Measurements from ENCODE around the gene NAV2.

Gene NAV2

DNA sequence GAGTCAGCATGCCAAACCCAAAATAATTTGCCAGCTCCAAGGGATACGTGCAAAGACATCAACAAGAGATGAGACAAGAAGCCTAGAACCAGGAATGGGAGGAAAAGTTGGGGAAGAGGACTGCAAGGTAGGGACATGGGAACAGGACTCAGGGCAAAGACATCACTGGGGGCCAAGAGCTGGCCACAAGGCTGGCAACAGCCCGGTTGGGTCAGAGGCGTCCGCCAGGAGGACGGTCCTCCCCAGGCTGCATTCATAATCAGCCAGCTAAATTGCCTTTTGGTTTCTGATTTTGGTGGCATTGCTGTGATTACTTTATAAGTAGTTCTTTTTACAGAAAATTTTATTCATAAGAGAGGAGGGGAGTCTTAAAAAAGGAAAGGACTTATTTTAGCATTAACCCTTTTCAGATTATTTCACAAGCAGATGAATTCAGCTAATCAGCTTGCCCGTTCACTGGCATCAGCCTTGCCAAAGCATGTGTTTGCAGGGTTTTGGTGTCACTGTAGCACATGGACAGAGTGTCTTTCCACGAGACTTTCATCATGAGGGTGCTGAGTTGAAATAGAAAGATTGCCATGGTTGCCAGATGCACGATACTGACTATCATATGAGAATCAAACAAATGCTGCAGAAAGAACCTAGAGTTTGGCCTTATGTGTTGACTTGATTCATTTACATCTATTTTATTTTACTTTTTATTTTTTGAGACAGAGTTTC, 23.2 kb upstream of the NAV2 start:
- DNase-seq: no peak

DNA sequence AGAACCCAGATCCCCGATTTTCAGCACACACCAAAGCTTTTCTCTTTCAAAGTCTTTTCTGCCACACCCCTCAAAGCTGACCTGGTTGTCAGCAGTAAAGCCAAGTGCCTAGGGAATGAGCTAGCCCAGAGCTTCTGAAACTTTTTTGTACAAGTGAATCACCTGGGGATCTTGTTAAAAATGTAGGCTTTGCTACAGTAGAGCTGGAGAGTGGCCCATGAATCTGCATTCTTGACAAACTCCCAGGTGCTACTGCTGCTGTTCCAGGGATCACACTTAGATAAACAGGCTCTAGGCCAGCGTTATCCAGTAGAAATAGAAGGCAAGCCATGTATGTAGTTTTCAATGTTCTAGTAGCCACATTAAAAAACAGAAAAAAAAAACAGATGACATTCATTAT, 21.8 kb upstream of the NAV2 start:
- no peak for DNase-seq

DNA sequence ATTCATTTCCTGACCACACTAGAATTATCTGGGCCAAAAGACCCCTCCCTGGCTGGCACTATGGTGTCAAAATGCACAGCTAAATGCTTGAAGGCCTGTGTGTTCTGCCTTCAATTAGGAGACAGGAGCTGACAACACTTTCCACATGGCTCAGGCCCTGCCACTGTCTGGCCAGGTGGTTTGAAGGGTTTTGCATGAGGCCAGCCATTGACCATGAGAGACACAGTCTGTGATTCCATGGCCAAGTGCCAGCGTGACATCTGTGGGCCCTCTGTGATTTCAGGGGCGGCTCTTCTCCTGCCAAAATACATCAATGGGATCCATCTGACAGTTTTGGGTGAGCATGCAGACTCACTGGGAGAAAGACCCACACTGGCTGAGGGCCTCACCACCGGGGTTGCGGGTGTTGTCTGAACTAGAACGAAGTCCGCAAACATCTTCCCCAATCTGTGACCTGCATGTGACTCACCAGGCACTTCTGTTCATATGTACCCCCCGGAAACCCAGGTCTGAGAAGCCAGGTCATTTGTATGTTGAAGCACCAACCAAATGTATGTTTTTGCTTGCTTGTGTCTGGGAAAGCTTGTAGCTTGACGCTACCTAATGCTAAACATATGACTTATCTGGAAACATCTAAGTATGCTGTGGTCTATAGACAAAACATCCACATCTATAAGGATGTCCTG, 20.7 kb upstream of the NAV2 start:
- no peak for DNase-seq

DNA sequence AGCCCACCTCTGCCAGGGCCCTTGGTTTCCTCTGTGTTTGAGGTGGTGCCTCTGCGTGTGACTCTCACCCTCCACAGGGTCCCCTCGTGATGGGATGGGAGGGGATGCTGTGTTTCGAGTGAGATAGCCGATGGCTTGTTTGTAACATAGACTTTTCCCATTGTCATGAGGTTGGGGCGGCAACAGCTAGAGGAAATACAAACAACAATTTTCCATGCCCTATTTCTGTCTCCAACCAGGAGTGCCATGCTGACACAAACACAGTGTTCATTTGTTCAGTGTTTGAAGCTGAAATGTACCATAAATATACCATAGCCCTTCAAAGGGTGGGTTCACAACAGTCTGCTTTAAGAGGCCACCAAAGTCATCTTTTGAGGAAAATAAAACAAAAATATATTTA, 19.5 kb upstream of the NAV2 start:
- DNase-seq: no peak

DNA sequence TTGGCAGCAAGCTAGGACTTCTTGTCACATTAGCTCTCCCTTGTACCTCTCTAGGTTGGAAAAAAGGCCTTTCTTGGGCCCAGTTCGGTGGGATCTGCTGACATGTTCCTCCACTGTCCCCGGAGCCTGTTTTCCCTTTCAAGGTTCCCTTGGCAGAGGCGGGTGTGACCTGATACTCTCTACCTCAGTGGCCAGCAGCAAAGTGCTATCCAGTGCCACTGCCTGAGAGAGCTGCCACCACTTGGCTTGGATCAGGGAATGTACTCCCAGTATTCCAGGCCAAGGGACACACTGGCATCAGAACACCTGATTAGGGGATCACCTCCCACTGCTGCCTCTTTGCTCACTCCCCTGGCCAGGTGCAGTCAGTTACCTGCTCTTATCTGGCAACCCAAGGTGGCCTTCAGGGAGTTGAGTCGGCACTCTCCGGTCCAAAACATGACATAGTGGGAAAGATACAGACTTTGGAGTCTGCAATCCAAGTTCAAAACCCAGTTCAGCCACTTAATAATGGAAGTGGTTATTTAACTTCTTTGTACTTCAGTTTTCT, 17.8 kb upstream of the NAV2 start:
- DNase-seq: no peak

DNA sequence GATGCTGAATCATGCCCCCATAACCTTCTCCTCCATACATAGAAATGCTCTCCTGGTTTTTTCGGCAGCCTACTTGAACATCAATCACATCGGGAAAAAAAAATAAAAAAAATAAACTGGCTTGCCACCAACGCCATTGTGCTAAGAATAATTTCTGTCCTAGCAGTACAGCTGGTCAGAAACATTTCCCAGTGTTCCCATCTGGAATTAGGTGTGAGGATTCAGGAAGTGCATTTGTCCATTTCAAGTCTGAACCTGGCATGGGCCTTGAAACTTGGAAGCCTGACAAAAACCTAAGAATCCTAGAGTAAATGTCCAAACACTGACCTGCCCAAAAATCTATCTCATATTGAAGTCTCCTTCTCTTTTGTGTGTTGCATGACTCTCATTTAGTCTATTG, 16.6 kb upstream of the NAV2 start:
- DNase-seq: no peak

DNA sequence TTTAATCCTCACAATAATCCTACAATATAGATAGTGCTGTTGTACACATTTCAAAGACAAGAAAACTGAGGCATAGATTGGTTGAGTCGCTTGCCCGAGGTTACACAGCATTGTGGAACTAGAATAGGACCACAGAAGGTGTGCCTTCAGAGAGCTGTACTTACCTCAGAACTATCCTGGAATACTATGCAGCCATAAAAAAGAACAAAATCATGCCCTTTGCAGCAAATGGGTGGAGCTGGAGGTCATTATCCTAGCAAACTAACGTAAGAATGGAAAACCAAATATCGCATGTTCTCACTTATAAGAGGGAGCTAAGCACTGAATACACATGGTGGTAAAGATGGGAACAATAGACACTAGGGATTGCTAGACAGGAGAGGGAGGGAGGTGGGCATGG, 15.7 kb upstream of the NAV2 start:
- no peak for DNase-seq

DNA sequence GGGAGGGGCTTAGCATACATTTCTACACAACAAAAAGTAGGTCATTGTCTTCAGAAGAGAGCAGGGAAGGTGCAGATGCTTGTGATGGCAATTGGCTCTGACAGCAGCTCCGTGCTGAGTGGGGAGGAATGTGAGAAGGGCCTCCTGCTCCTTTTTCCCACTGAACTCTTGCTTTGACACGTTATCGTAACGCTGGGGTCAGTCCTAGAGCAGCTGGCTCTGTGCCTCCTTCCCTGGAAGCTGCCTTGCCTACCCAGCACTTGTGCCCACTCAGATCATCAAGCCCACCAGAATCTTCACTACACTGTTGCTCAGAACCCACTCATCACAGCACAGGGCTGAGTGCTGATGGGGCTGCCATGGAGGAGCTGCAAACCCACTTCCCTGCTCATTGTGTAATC, 14.9 kb upstream of the NAV2 start:
- DNase-seq: no peak

DNA sequence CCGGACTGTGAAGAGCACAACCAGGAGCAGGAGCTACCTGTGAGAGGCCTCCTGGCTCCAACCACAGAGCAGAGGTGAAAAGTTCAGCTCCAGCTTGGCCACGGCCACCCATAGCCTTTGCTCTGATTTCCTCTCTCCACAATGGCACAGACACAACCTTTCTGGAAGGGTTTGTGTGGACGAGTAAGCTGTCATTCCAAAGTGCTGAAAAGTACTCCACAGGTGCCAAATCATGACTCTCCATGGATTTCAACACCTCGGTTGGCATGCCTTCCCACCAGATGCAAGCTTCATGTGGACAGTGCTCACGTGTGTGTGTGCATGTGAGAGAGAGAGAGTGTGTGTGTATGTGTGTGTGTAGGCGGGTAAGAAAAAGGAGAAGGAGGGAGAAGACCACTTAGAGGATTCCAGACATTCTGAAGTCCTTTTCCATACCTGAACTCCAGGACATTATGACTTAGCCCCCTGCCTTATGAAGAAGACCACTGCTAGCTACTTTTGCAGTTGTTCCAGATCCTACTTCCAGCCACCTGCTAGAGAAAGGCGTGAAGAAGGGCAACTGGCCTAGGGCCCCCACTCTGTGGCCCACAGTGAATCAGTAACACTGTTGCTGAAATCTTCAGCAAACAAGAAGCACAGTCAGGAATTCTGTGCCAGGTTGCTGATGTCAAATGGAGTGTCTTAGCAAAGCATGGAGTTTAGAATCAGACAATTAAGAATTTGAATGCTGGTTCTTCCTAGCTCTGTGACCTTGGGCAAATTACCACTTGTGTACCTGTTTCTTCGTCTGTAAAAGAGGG, 13.9 kb upstream of the NAV2 start:
- no peak for DNase-seq

DNA sequence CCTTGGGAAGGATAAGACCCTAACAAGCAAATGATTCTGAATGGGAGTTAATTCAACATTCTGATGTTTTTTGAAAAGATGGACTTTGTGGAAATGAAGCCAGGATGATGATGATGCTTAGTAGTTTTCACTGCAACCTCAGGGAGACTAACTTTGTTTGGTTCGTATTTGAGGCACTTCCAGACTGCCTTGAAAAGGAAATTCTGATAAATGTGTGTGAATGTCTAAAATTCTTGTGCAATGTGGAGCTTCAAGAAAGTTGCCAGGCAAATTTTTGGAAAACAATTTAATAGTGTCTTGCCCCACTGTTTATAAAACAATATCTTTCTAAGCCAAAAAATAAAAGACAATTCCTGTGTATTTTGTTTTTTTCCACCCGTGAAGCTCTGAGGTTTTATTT, 11.2 kb upstream of the NAV2 start:
- no peak for DNase-seq

DNA sequence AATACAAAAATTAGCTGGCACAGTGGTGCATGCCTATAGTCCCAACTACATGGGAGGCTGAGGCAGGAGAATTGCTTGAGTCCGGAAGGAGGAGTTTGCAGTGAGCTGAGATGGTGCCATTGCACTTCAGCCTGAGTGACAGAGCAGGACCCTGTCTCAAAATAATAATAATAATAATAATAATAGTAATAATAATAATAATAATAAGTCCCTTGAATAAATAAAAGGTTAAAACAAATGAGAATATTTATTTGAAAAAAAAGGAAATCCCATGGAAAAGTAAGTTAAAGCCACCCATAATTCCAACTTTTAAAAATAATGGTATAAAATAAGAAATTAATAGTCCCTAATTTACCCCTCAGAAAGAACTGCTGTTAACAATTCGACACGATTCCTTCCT, 10.0 kb upstream of the NAV2 start:
- no peak for DNase-seq

DNA sequence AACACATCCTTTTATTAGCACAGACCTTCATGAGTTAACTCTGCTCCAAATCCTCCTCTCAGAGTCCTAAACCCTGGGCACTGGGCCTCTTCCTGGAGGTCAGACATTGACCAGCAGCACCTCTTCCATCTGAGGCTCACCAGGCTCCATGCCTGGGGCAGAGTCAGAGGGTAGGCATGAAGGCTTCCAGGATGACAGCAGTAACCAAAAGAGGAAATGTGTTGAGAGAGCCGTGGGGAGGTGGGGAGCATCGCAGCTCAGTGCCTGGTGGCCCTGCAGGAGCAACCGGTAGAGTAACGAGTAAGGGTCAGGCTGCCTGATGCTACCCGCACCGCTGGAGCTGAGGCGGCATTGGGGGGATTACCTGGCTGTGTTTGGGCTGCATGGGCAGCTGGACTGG, 9.4 kb upstream of the NAV2 start:
- DNase-seq: no peak

DNA sequence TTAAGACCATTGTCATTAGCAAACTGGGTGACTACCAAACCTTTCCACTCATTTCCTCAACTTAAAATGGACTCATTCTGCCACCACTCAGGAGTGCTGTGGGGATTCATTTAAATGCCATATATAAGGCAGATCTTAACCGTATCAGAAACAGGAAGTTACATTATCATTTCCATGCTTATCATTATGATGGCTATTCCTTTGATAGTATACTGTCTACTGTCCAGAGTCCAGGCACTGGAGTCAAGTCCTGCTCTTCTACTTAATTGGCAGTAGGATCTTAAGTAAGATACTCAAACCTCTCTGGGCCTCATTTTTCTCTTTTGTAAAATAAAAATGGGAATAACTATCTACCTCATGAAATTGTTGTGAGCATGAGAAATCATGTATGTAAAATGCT, 8.4 kb upstream of the NAV2 start:
- no peak for DNase-seq

DNA sequence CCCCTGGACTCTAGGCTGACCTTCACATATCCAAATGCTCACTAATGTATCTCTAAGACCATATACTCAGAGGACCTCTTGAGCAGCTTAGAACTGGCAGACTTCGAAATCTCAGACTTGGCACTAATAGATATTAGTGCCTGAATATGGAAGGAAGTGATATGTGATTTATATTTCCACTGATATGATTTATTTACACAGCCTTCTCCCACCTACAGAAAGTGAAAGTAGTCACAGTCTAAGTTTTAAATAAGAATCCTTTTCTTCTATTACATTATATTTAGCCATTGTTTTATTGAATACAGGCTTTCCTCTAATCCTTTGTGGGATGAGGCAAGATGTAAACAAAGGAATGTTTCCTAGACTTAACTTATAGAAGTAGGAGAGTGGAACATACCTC, 6.7 kb upstream of the NAV2 start:
- no peak for DNase-seq

DNA sequence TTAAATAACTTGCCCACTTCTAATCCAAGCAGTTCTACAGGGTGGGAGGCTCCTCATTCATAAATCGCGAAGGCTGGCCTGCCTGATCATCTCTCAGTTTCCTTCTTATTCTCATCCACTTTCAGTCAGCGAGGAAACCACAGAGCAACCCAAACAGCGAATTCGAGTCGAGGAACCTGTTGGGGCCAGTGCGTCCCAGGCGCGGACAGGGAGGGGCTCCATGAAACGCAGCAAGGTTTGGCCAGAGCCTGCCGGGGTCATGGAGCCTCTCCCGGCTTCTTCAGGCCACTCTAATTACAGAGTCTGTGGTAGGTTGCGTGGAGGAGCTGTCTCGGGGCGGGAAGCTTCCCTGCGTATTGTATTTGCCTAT, 741 bp upstream of the NAV2 start:
- no peak for DNase-seq

DNA sequence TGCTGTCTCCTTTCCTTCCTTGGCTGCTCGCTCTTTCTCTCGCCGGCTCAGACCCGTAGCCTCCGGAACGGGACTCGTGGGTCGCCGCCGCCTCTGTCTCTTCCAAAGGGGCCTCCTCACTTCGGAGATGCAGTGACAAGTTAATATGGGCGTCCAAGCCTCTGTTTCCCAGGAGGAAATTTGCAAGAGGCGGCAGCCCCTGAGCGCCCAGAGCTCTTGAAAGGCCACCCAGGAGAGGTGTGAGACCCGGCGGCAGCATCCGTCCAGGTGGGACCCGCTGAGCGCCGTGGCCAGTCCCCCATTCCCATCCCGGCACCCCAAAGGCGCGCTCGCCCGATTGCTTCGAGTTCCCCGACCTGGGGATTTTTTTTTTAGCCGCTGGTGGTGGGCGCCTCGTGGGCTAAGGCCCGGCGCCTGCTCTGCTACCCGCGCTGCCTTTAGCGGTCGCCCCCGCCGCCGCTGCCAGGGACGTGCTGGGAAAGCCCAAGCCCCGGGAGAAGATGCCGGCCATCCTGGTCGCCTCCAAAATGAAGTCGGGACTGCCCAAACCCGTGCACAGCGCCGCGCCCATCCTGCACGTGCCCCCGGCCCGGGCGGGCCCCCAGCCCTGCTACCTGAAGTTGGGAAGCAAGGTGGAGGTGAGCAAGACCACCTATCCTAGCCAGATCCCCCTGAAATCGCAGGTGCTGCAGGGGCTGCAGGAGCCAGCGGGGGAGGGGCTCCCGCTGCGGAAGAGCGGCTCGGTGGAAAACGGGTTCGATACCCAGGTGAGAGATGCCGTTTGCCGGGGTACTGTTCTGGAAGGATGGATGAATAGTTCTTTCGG, 772 bp downstream of the NAV2 start:
- DNase-seq: no peak

DNA sequence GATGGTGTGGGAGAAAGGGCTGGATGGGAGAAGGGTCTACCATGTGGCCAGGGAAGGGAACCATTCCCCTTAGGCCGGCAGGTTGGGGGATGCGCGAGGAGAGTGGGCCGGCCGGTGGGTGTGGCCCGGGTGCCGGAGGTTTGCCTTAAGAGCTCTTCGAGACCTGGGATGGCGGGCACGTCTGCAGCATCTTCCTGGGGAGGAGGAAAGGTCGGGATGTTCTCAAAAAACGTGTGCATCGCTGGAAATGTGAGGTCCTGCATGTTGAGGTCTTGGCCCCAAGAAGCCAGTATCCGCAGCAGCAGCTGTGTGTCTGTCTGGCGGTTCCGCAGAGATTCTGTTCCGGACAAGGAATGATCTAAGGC, 1.4 kb downstream of the NAV2 start:
- no peak for DNase-seq

DNA sequence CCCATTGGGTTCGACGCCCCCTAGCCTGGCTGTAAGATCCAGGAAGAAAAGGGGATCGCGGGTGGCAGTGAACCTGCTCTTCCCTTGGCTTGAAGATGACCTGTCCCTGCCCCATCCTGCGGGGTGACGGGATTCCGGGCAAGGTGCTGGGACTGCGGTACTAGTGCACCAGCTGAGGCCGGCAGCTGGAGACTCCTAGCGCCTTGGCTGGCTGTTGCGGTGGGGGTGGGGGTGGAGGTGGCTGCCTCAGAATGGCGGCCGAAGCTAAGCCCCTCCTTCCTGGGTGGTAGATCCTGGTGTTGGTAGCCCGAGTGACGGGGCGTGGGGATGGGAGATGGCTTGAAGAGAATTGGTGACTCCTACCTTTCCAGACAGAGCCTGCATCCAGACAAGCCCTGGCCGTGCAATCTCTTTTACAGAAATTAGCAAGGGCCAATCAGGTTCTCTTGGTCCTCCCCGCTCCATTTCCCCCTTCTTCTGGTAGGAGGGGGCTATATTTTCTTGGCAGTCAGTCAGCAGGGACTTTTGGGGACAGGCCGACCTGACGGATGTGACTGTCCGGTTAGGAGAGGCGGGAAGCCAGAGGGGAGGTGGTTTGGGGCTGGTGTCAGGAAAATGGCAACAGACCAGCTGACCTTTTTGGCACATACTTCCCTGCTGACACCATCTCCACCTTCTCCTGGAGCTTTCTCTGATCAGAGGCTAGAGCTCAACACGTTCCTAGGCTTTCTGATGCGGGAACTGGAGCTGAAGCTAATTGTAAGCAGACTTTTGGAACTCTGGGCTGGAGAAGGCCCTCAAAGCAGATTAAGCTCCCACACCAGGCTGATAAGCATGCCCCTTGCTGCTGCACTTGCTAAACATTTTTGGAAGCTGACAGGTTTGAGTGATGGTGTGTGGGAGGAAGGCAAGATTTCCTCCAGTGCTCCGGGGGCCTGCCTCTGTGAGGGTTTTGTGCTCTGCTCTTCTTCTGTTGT, 2.0 kb downstream of the NAV2 start:
- no peak for DNase-seq

DNA sequence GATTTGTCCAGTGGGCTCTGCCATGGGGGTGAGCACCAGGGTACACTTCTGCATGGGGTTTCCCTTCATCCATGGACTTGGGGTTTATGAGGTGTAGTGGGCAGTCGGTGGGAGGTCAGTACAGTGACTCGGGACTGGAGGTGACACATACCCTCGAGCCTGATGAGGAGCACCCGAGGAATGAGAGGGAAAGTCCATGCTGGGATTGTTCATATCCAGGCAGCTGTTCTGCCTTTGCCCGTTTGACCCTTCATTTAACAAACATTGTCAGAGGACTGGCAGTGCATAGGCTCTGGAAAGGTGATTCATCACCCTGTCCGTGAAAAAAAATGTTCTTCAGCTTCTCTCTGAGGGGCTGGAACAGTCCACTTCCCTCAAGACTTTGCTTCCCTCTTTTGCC, 2.7 kb downstream of the NAV2 start:
- no peak for DNase-seq

DNA sequence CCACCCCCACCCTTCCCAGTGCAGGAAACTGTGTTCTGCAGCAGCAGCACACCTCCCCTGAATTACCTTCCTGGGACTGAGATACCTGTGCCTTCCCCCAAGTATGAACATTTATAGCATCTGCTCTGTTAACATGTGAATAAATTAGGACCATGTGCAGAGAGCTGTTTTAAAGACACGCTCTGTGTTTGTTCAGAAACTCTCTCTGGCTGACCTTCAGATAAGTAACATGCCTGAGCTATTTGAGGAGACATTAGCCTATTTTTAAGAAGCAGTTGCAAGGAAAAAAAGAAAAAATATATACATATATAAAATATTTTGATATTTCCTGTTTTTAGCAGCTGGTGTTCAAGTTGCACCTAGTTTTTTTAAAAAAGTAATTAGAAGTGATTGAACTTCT, 5.4 kb downstream of the NAV2 start:
- no peak for DNase-seq

DNA sequence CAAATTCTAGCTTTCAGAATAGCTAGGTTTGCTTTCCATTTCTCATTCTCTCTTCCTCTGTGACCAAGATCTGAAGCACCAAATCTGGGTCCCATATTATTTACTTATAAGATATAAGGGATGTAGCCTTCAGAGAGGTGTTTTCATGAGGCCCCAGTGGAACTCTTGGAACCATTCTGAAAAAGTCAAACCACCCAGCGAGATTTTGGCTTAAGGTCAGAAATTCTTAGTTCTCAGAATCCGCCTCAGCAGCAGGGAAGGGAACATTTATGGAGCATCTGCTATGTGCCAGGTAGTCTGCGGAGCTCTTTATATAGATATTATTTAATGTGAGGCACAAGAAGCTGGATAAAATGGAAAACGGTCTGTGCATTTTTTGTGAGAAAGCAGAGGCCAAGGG, 6.3 kb downstream of the NAV2 start:
- no peak for DNase-seq

DNA sequence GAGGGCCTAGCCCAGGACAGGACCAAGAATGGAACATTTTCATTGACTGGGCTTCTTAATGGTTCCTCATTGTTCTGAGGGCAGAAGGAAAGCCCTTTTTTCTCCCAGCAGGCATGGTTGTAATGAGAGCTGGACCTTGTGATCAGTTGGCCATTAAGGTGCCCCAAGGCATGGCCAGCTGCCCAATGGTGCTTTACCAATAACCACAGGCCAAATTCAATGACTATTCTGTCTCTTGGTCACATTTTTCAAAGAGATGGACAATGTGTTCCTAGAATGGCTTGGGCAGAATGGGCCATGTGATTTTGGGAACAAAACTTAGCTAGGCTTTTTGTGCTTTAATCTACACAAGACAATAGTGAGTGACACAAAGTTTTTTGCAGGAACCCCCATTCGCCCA, 7.3 kb downstream of the NAV2 start:
- no peak for DNase-seq
